Heart left ventricle (tissue), 13 donors: ENCODE results near the gene SPDYE3.

ENCODE experiments used
- CTCF ChIP-seq, 12 donors: fragments of 200-600 bp; sonication (generic) in 4 of 12; IDR thresholded peaks; one replicate each; pipeline versions ENCODE4 v1.5.0 to v1.8.0; 2018 to 2022; ENCODE audit warnings: antibody characterized with exemption in 12 of 12, mild to moderate bottlenecking in 5 of 12
- POLR2A ChIP-seq, 2 donors: fragments of 450-650 bp; IDR thresholded peaks; one replicate each; pipeline ENCODE4 v1.6.1; 2017; ENCODE audit warnings: antibody characterized with exemption in 2 of 2, mild to moderate bottlenecking in 2 of 2, moderate library complexity in 2 of 2
- donor health status: ischemic (EF 13 %, LVEDD 7.1; RV severe dilation, severe dysfunction).
- donor health status: DM: no; HTN: yes; CAD: no.
- donor health status: DM: no; HTN: no; CAD: no.
- donor health status: ischemic (EF 25% LVEDD 6.9; RV normal size, moderate dysfunction).
- donor health status: ischemic (EF 25% LVEDD 5.7; RV mildly dilated, moderate dysfunction).
- donor health status: ischemic (EF 35%, LVEDD 5.7; RV mildly dilated, moderate dysfunction).
- donor health status: nonischemic (EF 11% LVEDD 7.7; RV severe dilation, severe dysfunction).
- donor health status: DM: yes; HTN: yes; CAD: no.
- donor health status: PGD.
- donor health status: ischemic (EF 29% LVEDD 5.4; RV normal size, mild dysfunction).
- donor health status: nonischemic (EF 23%, LVEDD 6.1; RV moderate dilation, normal function).

GRCh38 chr7:100353685-100354330 lies 46.3 kb downstream of the SPDYE3 start:
- no peak for TF ChIP-seq CTCF (IDR thresholded peaks at IDR 0.05)
- no peak for TF ChIP-seq POLR2A (IDR thresholded peaks at IDR 0.05)
